Measurements from ENCODE around the gene HIF3A. TPM values are rescaled to one million over a fixed set of nuclear protein-coding genes. Genes with fewer than 3 reads are reported as not detected.

The HIF3A gene
- total and polyA plus RNA-seq, 2 donors, result 0.66 to 13.1 TPM

- Histone ChIP-seq H3K4me3 (ENCODE audit: low read length in 2 of 2) (no peak overlapping the region), H3K27me3 (ENCODE audit: control insufficient read depth in 2 of 2, insufficient read depth in 1 of 2, low read length in 1 of 2) (no peaks in the 10 kb centered on the region), H3K36me3 (ENCODE audit: control insufficient read depth in 2 of 2, insufficient read depth in 2 of 2, low read length in 1 of 2) (no peaks in the 10 kb centered on the region), H3K4me1 (ENCODE audit: control insufficient read depth in 2 of 2, insufficient read depth in 2 of 2, low read length in 2 of 2) (no peaks in the 10 kb centered on the region), H3K9me3 (ENCODE audit: control insufficient read depth in 2 of 2, insufficient read depth in 1 of 2, low read length in 1 of 2) (peaks cover 0 to 5% of the 10 kb centered on the region in 2 donors), H3K27ac (ENCODE audit: low read depth in 1 of 2, low read length in 1 of 2) (no peak overlapping the region)
- WGBS, result 93% methylated on average over 6 of the region's 6 CpGs
- DNase-seq (ENCODE audit: low read depth in 6 of 9, low spot score in 9 of 9), result no peak
Measured at GRCh38 chr19:46288896-46289588, 7.8 kb upstream of the HIF3A start.

- DNase-seq (ENCODE audit: low read depth in 6 of 9, low spot score in 9 of 9), result no peak
- peaks cover 0 to 5% of the 10 kb centered on the region in 2 donors for H3K9me3 ChIP-seq (ENCODE audit: control insufficient read depth in 2 of 2, insufficient read depth in 1 of 2, low read length in 1 of 2)
- H3K4me1 ChIP-seq (ENCODE audit: control insufficient read depth in 2 of 2, insufficient read depth in 2 of 2, low read length in 2 of 2), result no peaks in the 10 kb centered on the region
- H3K27me3 ChIP-seq (ENCODE audit: control insufficient read depth in 2 of 2, insufficient read depth in 1 of 2, low read length in 1 of 2), result peaks cover 0 to 2% of the 10 kb centered on the region in 2 donors
- 60% methylated on average over 4 of the region's 4 CpGs for WGBS
- H3K4me3 ChIP-seq (ENCODE audit: low read length in 2 of 2), result no peak overlapping the region
- no peaks in the 10 kb centered on the region for H3K36me3 ChIP-seq (ENCODE audit: control insufficient read depth in 2 of 2, insufficient read depth in 2 of 2, low read length in 1 of 2)
- H3K27ac ChIP-seq (ENCODE audit: low read depth in 1 of 2, low read length in 1 of 2), result no peak overlapping the region
Measured at GRCh38 chr19:46289724-46290619, 6.9 kb upstream of the HIF3A start.

GRCh38 chr19:46291829-46292228 lies 5.0 kb upstream of the HIF3A start:
- no peak for DNase-seq (ENCODE audit: low read depth in 6 of 9, low spot score in 9 of 9)
- H3K4me3 ChIP-seq (ENCODE audit: low read length in 2 of 2), result no peak overlapping the region
- no peak overlapping the region for H3K27ac ChIP-seq (ENCODE audit: low read depth in 1 of 2, low read length in 1 of 2)
- no peaks in the 10 kb centered on the region for H3K36me3 ChIP-seq (ENCODE audit: control insufficient read depth in 2 of 2, insufficient read depth in 2 of 2, low read length in 1 of 2)
- peaks cover 0 to 5% of the 10 kb centered on the region in 2 donors for H3K9me3 ChIP-seq (ENCODE audit: control insufficient read depth in 2 of 2, insufficient read depth in 1 of 2, low read length in 1 of 2)
- H3K27me3 ChIP-seq (ENCODE audit: control insufficient read depth in 2 of 2, insufficient read depth in 1 of 2, low read length in 1 of 2), result peaks cover 6 to 16% of the 10 kb centered on the region in 2 donors
- peaks cover 0 to 2% of the 10 kb centered on the region in 2 donors for H3K4me1 ChIP-seq (ENCODE audit: control insufficient read depth in 2 of 2, insufficient read depth in 2 of 2, low read length in 2 of 2)

GRCh38 chr19:46294494-46294893 lies 2.3 kb upstream of the HIF3A start:
- Histone ChIP-seq H3K27me3 (ENCODE audit: control insufficient read depth in 2 of 2, insufficient read depth in 1 of 2, low read length in 1 of 2) (peaks cover 14 to 40% of the 10 kb centered on the region in 2 donors), H3K27ac (ENCODE audit: low read depth in 1 of 2, low read length in 1 of 2) (no peak overlapping the region), H3K36me3 (ENCODE audit: control insufficient read depth in 2 of 2, insufficient read depth in 2 of 2, low read length in 1 of 2) (no peaks in the 10 kb centered on the region), H3K4me3 (ENCODE audit: low read length in 2 of 2) (no peak overlapping the region), H3K9me3 (ENCODE audit: control insufficient read depth in 2 of 2, insufficient read depth in 1 of 2, low read length in 1 of 2) (peaks cover 0 to 5% of the 10 kb centered on the region in 2 donors), H3K4me1 (ENCODE audit: control insufficient read depth in 2 of 2, insufficient read depth in 2 of 2, low read length in 2 of 2) (peaks cover 0 to 4% of the 10 kb centered on the region in 2 donors)
- WGBS, result 92% methylated on average over 6 of the region's 6 CpGs
- DNase-seq (ENCODE audit: low read depth in 6 of 9, low spot score in 9 of 9), result no peak

GRCh38 chr19:46295401-46296201 lies 1.2 kb upstream of the HIF3A start:
- 82% methylated on average over 5 of the region's 5 CpGs for WGBS
- H3K27ac ChIP-seq (ENCODE audit: low read depth in 1 of 2, low read length in 1 of 2), result no peak overlapping the region
- DNase-seq (ENCODE audit: low read depth in 6 of 9, low spot score in 9 of 9), result no peak
- peaks cover 0 to 6% of the 10 kb centered on the region in 2 donors for H3K4me1 ChIP-seq (ENCODE audit: control insufficient read depth in 2 of 2, insufficient read depth in 2 of 2, low read length in 2 of 2)
- H3K27me3 ChIP-seq (ENCODE audit: control insufficient read depth in 2 of 2, insufficient read depth in 1 of 2, low read length in 1 of 2), result peaks cover 14 to 42% of the 10 kb centered on the region in 2 donors
- H3K9me3 ChIP-seq (ENCODE audit: control insufficient read depth in 2 of 2, insufficient read depth in 1 of 2, low read length in 1 of 2), result no peaks in the 10 kb centered on the region
- H3K4me3 ChIP-seq (ENCODE audit: low read length in 2 of 2), result no peak overlapping the region
- H3K36me3 ChIP-seq (ENCODE audit: control insufficient read depth in 2 of 2, insufficient read depth in 2 of 2, low read length in 1 of 2), result no peaks in the 10 kb centered on the region

- H3K4me3 ChIP-seq (ENCODE audit: low read length in 2 of 2), result no peak overlapping the region
- WGBS, result 64% methylated on average over 3 of the region's 3 CpGs
- H3K4me1 ChIP-seq (ENCODE audit: control insufficient read depth in 2 of 2, insufficient read depth in 2 of 2, low read length in 2 of 2), result peaks cover 0 to 7% of the 10 kb centered on the region in 2 donors
- peaks cover 14 to 47% of the 10 kb centered on the region in 2 donors for H3K27me3 ChIP-seq (ENCODE audit: control insufficient read depth in 2 of 2, insufficient read depth in 1 of 2, low read length in 1 of 2)
- no peak for DNase-seq (ENCODE audit: low read depth in 6 of 9, low spot score in 9 of 9)
- no peaks in the 10 kb centered on the region for H3K36me3 ChIP-seq (ENCODE audit: control insufficient read depth in 2 of 2, insufficient read depth in 2 of 2, low read length in 1 of 2)
- no peaks in the 10 kb centered on the region for H3K9me3 ChIP-seq (ENCODE audit: control insufficient read depth in 2 of 2, insufficient read depth in 1 of 2, low read length in 1 of 2)
- H3K27ac ChIP-seq (ENCODE audit: low read depth in 1 of 2, low read length in 1 of 2), result no peak overlapping the region
Measured at GRCh38 chr19:46296202-46296480, 701 bp upstream of the HIF3A start.

- 64% methylated on average over 19 of the region's 19 CpGs for WGBS
- peaks cover 14 to 53% of the 10 kb centered on the region in 2 donors for H3K27me3 ChIP-seq (ENCODE audit: control insufficient read depth in 2 of 2, insufficient read depth in 1 of 2, low read length in 1 of 2)
- peak overlapping the region; percentile 4 to 73 for H3K27ac ChIP-seq (ENCODE audit: low read depth in 1 of 2, low read length in 1 of 2)
- H3K4me1 ChIP-seq (ENCODE audit: control insufficient read depth in 2 of 2, insufficient read depth in 2 of 2, low read length in 2 of 2), result peaks cover 0 to 7% of the 10 kb centered on the region in 2 donors
- H3K36me3 ChIP-seq (ENCODE audit: control insufficient read depth in 2 of 2, insufficient read depth in 2 of 2, low read length in 1 of 2), result no peaks in the 10 kb centered on the region
- no peak for DNase-seq (ENCODE audit: low read depth in 6 of 9, low spot score in 9 of 9)
- no peak overlapping the region for H3K4me3 ChIP-seq (ENCODE audit: low read length in 2 of 2)
- no peaks in the 10 kb centered on the region for H3K9me3 ChIP-seq (ENCODE audit: control insufficient read depth in 2 of 2, insufficient read depth in 1 of 2, low read length in 1 of 2)
Measured at GRCh38 chr19:46297700-46298478, 1.0 kb downstream of the HIF3A start.

- Histone ChIP-seq H3K4me1 (ENCODE audit: control insufficient read depth in 2 of 2, insufficient read depth in 2 of 2, low read length in 2 of 2) (peaks cover 0 to 10% of the 10 kb centered on the region in 2 donors), H3K27ac (ENCODE audit: low read depth in 1 of 2, low read length in 1 of 2) (peak overlapping the region; percentile 4 to 73), H3K9me3 (ENCODE audit: control insufficient read depth in 2 of 2, insufficient read depth in 1 of 2, low read length in 1 of 2) (no peaks in the 10 kb centered on the region), H3K4me3 (ENCODE audit: low read length in 2 of 2) (no peak overlapping the region), H3K27me3 (ENCODE audit: control insufficient read depth in 2 of 2, insufficient read depth in 1 of 2, low read length in 1 of 2) (peaks cover 14 to 59% of the 10 kb centered on the region in 2 donors), H3K36me3 (ENCODE audit: control insufficient read depth in 2 of 2, insufficient read depth in 2 of 2, low read length in 1 of 2) (no peaks in the 10 kb centered on the region)
- WGBS, result 53% methylated on average over 7 of the region's 7 CpGs
- no peak for DNase-seq (ENCODE audit: low read depth in 6 of 9, low spot score in 9 of 9)
Measured at GRCh38 chr19:46298479-46299003, 1.7 kb downstream of the HIF3A start.
